Sigmoid colon (tissue), 7 donors: ENCODE data around the gene ZDHHC22. TPM values are rescaled to one million over a fixed set of nuclear protein-coding genes. Genes with fewer than 3 reads are reported as not detected.
"Not testable (repeated sequence)": the region's sequence is repeated elsewhere in the genome, so short reads cannot be mapped to it uniquely, and the experiment has no call there.

Experiments used
- DNase-seq: peaks from one replicate; pipeline ENCODE4 v3.0.0-alpha.2; 2019
- H3K27ac ChIP-seq, 4 donors: fragments of 200-600 bp; sonication (generic); one replicate each; pipeline ENCODE4 v1.5.1; 2016 to 2019; ENCODE audit warnings: mild to moderate bottlenecking in 1 of 4
- H3K27me3 ChIP-seq, 3 donors: fragments of 200-600 bp; sonication (generic); one replicate each; pipeline ENCODE4 v1.5.1; 2019; ENCODE audit warnings: mild to moderate bottlenecking in 1 of 3
- H3K36me3 ChIP-seq, 4 donors: fragments of 200-600 bp; sonication (generic); one replicate each; pipeline ENCODE4 v1.5.1; 2016 to 2019
- H3K4me1 ChIP-seq, 4 donors: fragments of 200-600 bp; sonication (generic); one replicate each; pipeline ENCODE4 v1.5.1; 2017 to 2019
- H3K4me3 ChIP-seq, 4 donors: fragments of 200-600 bp; sonication (generic); one replicate each; pipeline ENCODE4 v1.5.1; 2017 to 2019; ENCODE audit warnings: mild to moderate bottlenecking in 2 of 4, moderate library complexity in 1 of 4
- H3K9me3 ChIP-seq, 4 donors: fragments of 200-600 bp in 3 of 4; sonication (generic) in 3 of 4; one replicate each; pipeline versions ENCODE4 v1.5.1 to v1.6.1; 2013 to 2019
- CTCF ChIP-seq, 4 experiments: fragments of 450-650 bp in 3 of 4; fragments of 200-600 bp in 1 of 4; IDR thresholded peaks; one replicate each; pipeline ENCODE4 v1.5.1; 2016 to 2019; ENCODE audit warnings: antibody characterized with exemption in 4 of 4, mild to moderate bottlenecking in 3 of 4, moderate library complexity in 2 of 4
- EP300 ChIP-seq, 4 donors: sonication (generic); formaldehyde crosslinking; IDR thresholded peaks; one replicate each; pipeline ENCODE4 v1.6.1; 2017; ENCODE audit warnings: antibody characterized with exemption in 4 of 4
- POLR2A ChIP-seq, 2 donors: fragments of 450-650 bp; IDR thresholded peaks; one replicate each; pipeline ENCODE4 v1.6.1; 2016; ENCODE audit warnings: antibody characterized with exemption in 2 of 2, mild to moderate bottlenecking in 2 of 2, moderate library complexity in 2 of 2
- POLR2AphosphoS5 ChIP-seq, 4 donors: sonication (generic); formaldehyde crosslinking; IDR thresholded peaks; one replicate each; pipeline ENCODE4 v1.6.1; 2017; ENCODE audit warnings: antibody characterized with exemption in 4 of 4
- WGBS, 2 donors: extraction: QIAGEN DNeasy Blood & Tissue Kit; methylation state at CpG; one replicate each; pipeline ENCODE4 v1.1.7; 2013; 5-methylcytosine and 5-hydroxymethylcytosine counted together
- intact Hi-C: fragments of 100-400 bp; cut with DNase I; formaldehyde crosslinking; loops from one replicate; pipeline ENCODE4 v1.15.1; 2023
- polyA plus RNA-seq, 3 donors: library from polyadenylated mRNA; stranded (reverse); fragments of 200-250 nt; gene quantifications; one replicate each; pipeline ENCODE4 v1.2.3, GENCODE V29; 2013
- total RNA-seq, 4 donors: library from RNA; depleted of rRNA; stranded (reverse); fragments of >200 nt; gene quantifications; one replicate each; pipeline ENCODE4 v1.1.0, GENCODE V29; 2016
- donor health status: healthy with polysubstance abuse.
- donor health status: Bipolar disorder and iron deficiency.
- donor health status: healthy.

The ZDHHC22 gene
- total and polyA plus RNA-seq, 7 donors, result 0.49 to 1.9 (median 0.95) TPM; not detected in 2

GRCh38 chr14:77175843-77176242, 34.3 kb upstream of the ZDHHC22 start:
- Histone ChIP-seq H3K27ac (no peak overlapping the region), H3K4me1 (no peaks in the 10 kb centered on the region), H3K9me3 (no peaks in the 10 kb centered on the region), H3K4me3 (no peak overlapping the region), H3K36me3 (no peaks in the 10 kb centered on the region), H3K27me3 (peaks cover 0 to 16% (median 3%) of the 10 kb centered on the region in 3 donors)
- TF ChIP-seq CTCF (IDR thresholded peaks at IDR 0.05) (no peak), POLR2AphosphoS5 (IDR thresholded peaks at IDR 0.05) (no peak), EP300 (IDR thresholded peaks at IDR 0.05) (no peak), POLR2A (IDR thresholded peaks at IDR 0.05) (no peak)
- peak; percentile 8 for DNase-seq
- intact Hi-C loops, result no loop called here
- 62 to 82% methylated on average over 3 of the region's 3 CpGs for WGBS, 2 donors

GRCh38 chr14:77173911-77174617, 32.5 kb upstream of the ZDHHC22 start:
- H3K4me3 ChIP-seq, H3K27me3 ChIP-seq, H3K27ac ChIP-seq, H3K4me1 ChIP-seq, DNase-seq, intact Hi-C loops, H3K36me3 ChIP-seq, H3K9me3 ChIP-seq: not testable (repeated sequence)
- 87 to 91% methylated on average over 9 of the region's 9 CpGs for WGBS, 2 donors

DNA sequence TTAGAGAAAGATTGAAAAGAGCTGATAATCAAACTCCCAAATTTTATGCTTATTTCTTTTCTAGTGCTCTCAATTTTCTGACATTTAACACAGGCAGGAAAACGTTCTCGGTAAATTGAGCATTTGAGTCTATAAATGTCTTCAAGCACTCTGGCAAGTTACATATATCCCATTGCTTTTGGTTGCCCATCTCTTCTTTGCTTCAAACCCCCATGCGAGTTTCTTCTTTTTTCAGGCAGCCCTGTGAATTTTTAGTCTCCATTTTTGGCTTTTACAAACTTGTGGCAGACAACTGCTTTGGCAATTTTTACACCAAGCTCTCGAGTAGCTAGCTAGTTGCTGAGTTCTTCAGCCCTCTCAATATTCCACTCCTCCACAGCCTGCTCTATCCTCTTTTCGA, 31.3 kb upstream of the ZDHHC22 start:
- no peaks in the 10 kb centered on the region for H3K27me3 ChIP-seq
- H3K4me1 ChIP-seq, result no peaks in the 10 kb centered on the region
- no peaks in the 10 kb centered on the region for H3K36me3 ChIP-seq
- peaks cover 0 to 4% (median 2%) of the 10 kb centered on the region in 4 donors for H3K9me3 ChIP-seq
- WGBS, 2 donors, result 79 to 85% methylated on average over 5 of the region's 5 CpGs
- no peak for TF ChIP-seq POLR2AphosphoS5 (IDR thresholded peaks at IDR 0.05)
- TF ChIP-seq CTCF (IDR thresholded peaks at IDR 0.05), result no peak
- TF ChIP-seq POLR2A (IDR thresholded peaks at IDR 0.05), result no peak
- no peak for TF ChIP-seq EP300 (IDR thresholded peaks at IDR 0.05)
- DNase-seq, result no peak
- intact Hi-C loops, result no loop called here
- no peak overlapping the region for H3K27ac ChIP-seq
- no peak overlapping the region for H3K4me3 ChIP-seq

- intact Hi-C loops, result no loop called here
- no peak for TF ChIP-seq POLR2A (IDR thresholded peaks at IDR 0.05)
- no peak for TF ChIP-seq POLR2AphosphoS5 (IDR thresholded peaks at IDR 0.05)
- TF ChIP-seq CTCF (IDR thresholded peaks at IDR 0.05), result no peak
- TF ChIP-seq EP300 (IDR thresholded peaks at IDR 0.05), result no peak
- 70% methylated on average over 3 of the region's 3 CpGs for WGBS, 2 donors
- Histone ChIP-seq H3K4me1 (no peaks in the 10 kb centered on the region), H3K27ac (no peak overlapping the region), H3K36me3 (no peaks in the 10 kb centered on the region), H3K27me3 (no peaks in the 10 kb centered on the region), H3K9me3 (peaks cover 0 to 4% (median 2%) of the 10 kb centered on the region in 4 donors), H3K4me3 (no peak overlapping the region)
- no peak for DNase-seq
These were observed 28.5 kb upstream of the ZDHHC22 start for GRCh38 chr14:77170045-77170444.

DNA sequence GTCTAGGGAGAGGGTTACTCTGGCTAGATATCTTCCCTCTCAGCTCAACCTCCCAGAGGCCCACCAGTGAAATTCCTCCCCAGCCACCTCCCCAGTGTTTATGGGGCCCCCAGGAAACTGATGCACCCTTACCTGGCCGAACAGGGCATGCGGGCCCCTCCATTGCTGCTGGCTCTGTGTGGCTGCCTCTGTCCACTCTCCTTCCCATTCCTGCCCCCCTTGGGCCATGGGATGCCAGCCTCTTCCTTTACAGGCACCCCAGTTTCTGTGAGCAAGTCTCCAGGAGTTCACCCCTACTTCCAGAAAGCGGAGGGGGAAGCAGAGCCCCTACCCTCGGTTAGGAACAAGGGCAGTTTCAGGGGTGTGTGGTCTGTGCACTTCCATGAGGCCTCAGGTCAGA, 19.4 kb upstream of the ZDHHC22 start:
- Histone ChIP-seq H3K4me3 (no peak overlapping the region), H3K36me3 (no peaks in the 10 kb centered on the region), H3K4me1 (peaks cover 0 to 18% (median 16%) of the 10 kb centered on the region in 4 donors), H3K27me3 (no peaks in the 10 kb centered on the region), H3K9me3 (no peaks in the 10 kb centered on the region), H3K27ac (no peak overlapping the region)
- no peak for DNase-seq
- 79 to 80% methylated on average over 4 of the region's 4 CpGs for WGBS, 2 donors
- no peak for TF ChIP-seq EP300 (IDR thresholded peaks at IDR 0.05)
- no peak for TF ChIP-seq CTCF (IDR thresholded peaks at IDR 0.05)
- TF ChIP-seq POLR2A (IDR thresholded peaks at IDR 0.05), result no peak
- no peak for TF ChIP-seq POLR2AphosphoS5 (IDR thresholded peaks at IDR 0.05)
- intact Hi-C loops, result no loop called here
